Tibial nerve (tissue), 4 donors: ENCODE data around the gene NCAPH2. TPM values are rescaled to one million over a fixed set of nuclear protein-coding genes. Genes with fewer than 3 reads are reported as not detected.

ENCODE experiments used
- DNase-seq, 2 donors: peaks; one replicate each; pipeline ENCODE4 v3.0.0-alpha.2; 2019; ENCODE audit warnings: low spot score in 2 of 2
- H3K27ac ChIP-seq, 4 donors: fragments of 200-600 bp; sonication (generic) in 3 of 4; one replicate each; pipeline ENCODE4 v1.5.1; 2017 to 2019; ENCODE audit warnings: mild to moderate bottlenecking in 1 of 4
- H3K27me3 ChIP-seq, 2 donors: fragments of 200-600 bp; sonication (generic) in 1 of 2; one replicate each; pipeline versions ENCODE4 v1.5.1 to v1.6.0; 2017 to 2019
- H3K36me3 ChIP-seq, 3 donors: fragments of 200-600 bp; sonication (generic); one replicate each; pipeline ENCODE4 v1.5.1; 2018 to 2019
- H3K4me1 ChIP-seq, 4 donors: fragments of 200-600 bp; sonication (generic) in 3 of 4; one replicate each; pipeline ENCODE4 v1.5.1; 2017 to 2019
- H3K4me3 ChIP-seq, 4 donors: fragments of 200-600 bp; sonication (generic) in 3 of 4; one replicate each; pipeline ENCODE4 v1.5.1; 2017 to 2019; ENCODE audit warnings: mild to moderate bottlenecking in 1 of 4, moderate library complexity in 1 of 4
- H3K9me3 ChIP-seq, 4 donors: fragments of 200-600 bp; sonication (generic) in 3 of 4; one replicate each; pipeline ENCODE4 v1.5.1; 2017 to 2019
- EP300 ChIP-seq, 2 donors: sonication (generic); formaldehyde crosslinking; IDR thresholded peaks; one replicate each; pipeline ENCODE4 v1.6.1; 2017; ENCODE audit warnings: antibody characterized with exemption in 2 of 2, mild to moderate bottlenecking in 1 of 2
- POLR2A ChIP-seq, 2 donors: fragments of 450-650 bp; IDR thresholded peaks; one replicate each; pipeline ENCODE4 v1.6.1; 2017; ENCODE audit warnings: antibody characterized with exemption in 2 of 2, mild to moderate bottlenecking in 2 of 2, moderate library complexity in 2 of 2
- WGBS, 2 donors: methylation state at CpG; one replicate each; pipeline ENCODE4 v1.1.5; 2018; 5-methylcytosine and 5-hydroxymethylcytosine counted together
- total RNA-seq, 4 donors: library from RNA; depleted of rRNA; stranded (reverse); fragments of >200 nt; gene quantifications; one replicate each; pipeline ENCODE4 v1.1.0, GENCODE V29; 2016
- TF ChIP-seq, protein P1 (sequence below), 5 experiments: fragments of 200-600 bp in 3 of 5; fragments of 450-650 bp in 2 of 5; sonication (generic) in 3 of 5; IDR thresholded peaks; one replicate each; pipeline ENCODE4 v1.5.1; 2016 to 2019; ENCODE audit warnings: antibody characterized with exemption in 5 of 5, mild to moderate bottlenecking in 3 of 5, moderate library complexity in 2 of 5

The NCAPH2 gene
- total RNA-seq, 4 donors from 2014 or later = 43.9 to 57.3 (median 45.0) TPM

DNA sequence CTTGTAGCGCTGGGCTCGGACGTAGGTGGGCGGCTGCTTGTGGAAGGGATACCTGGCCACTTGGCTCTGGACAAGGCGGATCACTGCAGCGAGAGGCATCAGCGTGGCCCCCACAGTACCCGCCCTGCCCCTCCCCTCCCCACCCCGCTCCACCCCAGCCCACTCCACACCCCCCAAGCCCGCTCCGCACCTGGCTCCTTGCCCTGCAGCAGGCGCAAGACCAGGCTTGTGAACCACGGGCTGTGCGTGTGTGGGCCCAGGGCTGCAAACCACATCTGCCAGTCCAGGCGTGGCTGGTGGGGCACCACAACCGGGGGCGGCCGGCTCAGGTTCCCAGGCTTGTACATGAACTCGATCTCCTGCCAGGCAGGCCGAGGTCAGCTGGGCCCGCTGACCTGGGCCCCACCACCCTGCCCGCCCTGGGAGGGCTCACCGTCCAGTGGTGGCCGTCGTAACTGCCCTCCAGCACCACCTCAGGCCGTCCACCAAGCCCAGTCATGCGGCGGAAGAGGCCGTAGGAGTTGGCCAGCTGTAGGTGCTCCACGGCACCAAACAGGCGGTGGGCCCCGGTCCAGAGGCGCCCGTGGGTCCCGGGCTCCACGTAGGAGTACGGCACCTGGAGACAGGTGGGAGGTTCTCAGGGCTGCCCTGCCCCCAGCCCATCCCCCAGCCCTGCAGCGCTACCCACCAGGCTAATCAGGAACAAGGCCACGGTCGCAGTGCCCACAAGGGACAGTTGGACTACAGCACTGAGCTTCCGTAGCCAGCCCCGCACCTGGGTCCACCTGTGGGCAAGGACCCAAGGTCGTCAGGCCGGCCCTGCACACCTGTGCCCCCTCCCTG, 3.4 kb upstream of the NCAPH2 start:
- Histone ChIP-seq H3K4me3 (no peak overlapping the region), H3K27me3 (no peaks in the 10 kb centered on the region), H3K27ac (no peak overlapping the region), H3K36me3 (peaks cover 3 to 41% (median 21%) of the 10 kb centered on the region in 3 donors), H3K4me1 (peaks cover 0 to 31% (median 16%) of the 10 kb centered on the region in 4 donors), H3K9me3 (no peaks in the 10 kb centered on the region)
- TF ChIP-seq, protein P1, sequence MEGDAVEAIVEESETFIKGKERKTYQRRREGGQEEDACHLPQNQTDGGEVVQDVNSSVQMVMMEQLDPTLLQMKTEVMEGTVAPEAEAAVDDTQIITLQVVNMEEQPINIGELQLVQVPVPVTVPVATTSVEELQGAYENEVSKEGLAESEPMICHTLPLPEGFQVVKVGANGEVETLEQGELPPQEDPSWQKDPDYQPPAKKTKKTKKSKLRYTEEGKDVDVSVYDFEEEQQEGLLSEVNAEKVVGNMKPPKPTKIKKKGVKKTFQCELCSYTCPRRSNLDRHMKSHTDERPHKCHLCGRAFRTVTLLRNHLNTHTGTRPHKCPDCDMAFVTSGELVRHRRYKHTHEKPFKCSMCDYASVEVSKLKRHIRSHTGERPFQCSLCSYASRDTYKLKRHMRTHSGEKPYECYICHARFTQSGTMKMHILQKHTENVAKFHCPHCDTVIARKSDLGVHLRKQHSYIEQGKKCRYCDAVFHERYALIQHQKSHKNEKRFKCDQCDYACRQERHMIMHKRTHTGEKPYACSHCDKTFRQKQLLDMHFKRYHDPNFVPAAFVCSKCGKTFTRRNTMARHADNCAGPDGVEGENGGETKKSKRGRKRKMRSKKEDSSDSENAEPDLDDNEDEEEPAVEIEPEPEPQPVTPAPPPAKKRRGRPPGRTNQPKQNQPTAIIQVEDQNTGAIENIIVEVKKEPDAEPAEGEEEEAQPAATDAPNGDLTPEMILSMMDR (IDR thresholded peaks at IDR 0.05) = no peak
- TF ChIP-seq POLR2A (IDR thresholded peaks at IDR 0.05) = no peak
- TF ChIP-seq EP300 (IDR thresholded peaks at IDR 0.05) = no peak
- WGBS, 2 donors = 92 to 95% methylated on average over 12 to 29 of the region's 44 CpGs
- no peak for DNase-seq

DNA sequence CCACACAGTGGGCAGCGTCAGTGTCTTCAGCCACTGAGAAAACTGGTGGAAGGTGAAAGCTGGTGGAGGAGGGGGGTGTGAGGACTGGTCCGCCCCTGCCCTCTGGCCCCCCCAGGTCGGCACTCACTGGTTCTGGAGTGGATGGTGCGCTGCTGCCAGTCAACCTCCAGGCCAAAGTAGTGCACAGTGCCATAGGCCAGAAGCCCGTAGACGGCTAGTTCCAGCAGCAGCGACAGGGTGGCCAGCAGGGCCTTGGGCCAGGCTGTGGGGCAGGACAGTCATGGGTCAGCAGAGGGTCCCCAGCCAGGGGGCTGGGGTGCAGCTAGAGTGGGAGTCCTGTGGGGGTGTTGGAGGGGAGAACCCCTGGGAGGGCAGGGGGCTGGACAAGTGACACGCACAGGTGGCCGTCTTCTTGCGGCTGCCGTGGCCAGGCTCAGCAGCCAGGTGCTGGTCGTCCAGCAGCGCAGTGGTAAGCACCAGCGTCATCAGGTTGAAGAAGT, 2.7 kb upstream of the NCAPH2 start:
- Histone ChIP-seq H3K27ac (no peak overlapping the region), H3K36me3 (peaks cover 3 to 41% (median 21%) of the 10 kb centered on the region in 3 donors), H3K27me3 (no peaks in the 10 kb centered on the region), H3K4me1 (peaks cover 0 to 35% (median 16%) of the 10 kb centered on the region in 4 donors), H3K4me3 (no peak overlapping the region), H3K9me3 (no peaks in the 10 kb centered on the region)
- DNase-seq = no peak
- no peak for TF ChIP-seq EP300 (IDR thresholded peaks at IDR 0.05)
- TF ChIP-seq, protein P1 (IDR thresholded peaks at IDR 0.05) = no peak
- no peak for TF ChIP-seq POLR2A (IDR thresholded peaks at IDR 0.05)
- 85 to 86% methylated on average over 7 to 13 of the region's 14 CpGs for WGBS, 2 donors

DNA sequence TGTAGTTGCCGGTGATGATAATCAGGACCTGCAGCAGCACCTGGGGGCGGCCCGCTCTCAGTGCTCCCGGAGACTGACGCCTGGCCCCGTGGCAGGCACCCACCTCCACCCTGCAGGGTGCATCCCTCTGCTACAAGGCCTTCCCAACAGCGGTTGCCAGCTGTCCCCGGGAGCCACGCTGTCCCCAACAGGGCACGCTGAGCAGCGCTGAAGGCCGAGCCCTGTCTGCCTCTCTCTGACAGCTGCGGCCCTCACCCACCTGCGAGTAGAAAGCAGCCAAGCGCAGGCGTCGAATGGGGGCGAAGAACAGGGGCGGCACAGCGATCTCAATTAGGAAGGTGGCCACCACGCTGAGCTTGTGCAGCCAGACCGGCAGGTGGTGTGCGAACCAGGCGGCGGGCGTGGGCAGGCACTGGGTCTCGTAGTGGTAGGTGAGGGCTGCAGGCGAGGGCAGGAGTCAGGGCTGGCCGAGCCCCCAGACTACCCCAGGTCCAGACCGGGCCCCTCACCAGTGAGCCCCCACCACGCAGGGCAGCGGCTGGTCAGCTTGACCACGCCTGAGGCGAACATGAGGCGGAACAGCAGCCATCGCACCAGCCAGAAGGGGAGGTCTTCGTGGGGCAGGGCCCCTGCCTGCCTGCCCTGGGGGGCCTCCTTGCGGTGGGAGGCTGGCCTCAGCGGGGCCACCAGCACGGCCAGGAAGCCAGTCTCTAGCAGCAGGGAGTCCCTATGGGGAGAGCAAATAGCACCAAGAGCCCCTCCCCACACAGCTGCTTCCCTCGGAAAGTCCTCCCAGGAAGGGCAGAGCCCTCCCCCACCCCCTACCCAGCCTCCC, 2.0 kb upstream of the NCAPH2 start:
- Histone ChIP-seq H3K4me3 (peak overlapping the region in 3 of 4 donors; percentile 90 to 100 (median 96)), H3K4me1 (peaks cover 0 to 35% (median 16%) of the 10 kb centered on the region in 4 donors), H3K36me3 (peaks cover 3 to 41% (median 21%) of the 10 kb centered on the region in 3 donors), H3K27ac (peak overlapping the region in 1 of 4 donors; percentile 91), H3K27me3 (no peaks in the 10 kb centered on the region), H3K9me3 (no peaks in the 10 kb centered on the region)
- 85 to 86% methylated on average over 30 to 34 of the region's 41 CpGs for WGBS, 2 donors
- TF ChIP-seq, protein P1 (IDR thresholded peaks at IDR 0.05) = no peak
- TF ChIP-seq POLR2A (IDR thresholded peaks at IDR 0.05) (no peak), EP300 (IDR thresholded peaks at IDR 0.05) (no peak)
- no peak for DNase-seq

DNA sequence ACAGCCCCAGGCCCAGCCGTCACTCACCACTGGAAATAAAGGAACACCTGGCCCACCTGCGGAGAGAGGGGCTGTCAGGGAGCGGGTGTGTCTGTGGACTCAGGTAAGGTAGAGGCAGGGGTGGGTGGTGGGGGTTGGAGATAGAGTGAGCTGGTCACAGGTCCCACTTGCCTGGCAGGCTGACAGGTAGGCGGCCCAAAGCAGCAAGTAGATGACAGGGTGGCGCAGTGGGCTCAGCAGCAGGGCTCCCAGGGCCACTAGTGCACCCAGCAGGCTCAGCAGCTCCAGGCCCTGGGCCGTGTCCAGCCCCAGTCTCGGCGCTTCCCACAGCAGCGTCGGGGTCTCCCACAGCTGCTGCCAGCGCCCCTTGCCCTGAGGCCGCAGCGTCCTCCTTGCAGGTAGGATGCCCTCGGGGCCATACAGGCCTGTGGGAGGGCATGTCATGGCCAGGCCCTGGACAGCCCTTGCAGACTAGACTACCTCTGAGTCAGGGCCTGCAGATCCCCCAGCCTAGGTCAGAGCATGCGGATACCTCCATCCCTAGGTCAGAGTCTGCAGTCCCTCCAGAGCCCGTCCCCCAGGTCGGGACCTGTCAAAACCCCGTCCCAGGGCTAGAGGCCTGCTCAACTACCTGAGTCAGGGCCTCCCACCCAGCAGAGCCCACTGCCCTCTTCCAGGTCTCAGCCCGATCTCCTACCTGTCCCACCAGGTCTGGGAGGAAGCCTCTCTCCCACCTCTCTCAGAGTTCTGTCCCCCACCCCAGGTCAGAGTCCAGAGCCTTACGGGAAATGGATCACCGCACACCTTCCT, 1.2 kb upstream of the NCAPH2 start:
- Histone ChIP-seq H3K27me3 (no peaks in the 10 kb centered on the region), H3K4me3 (peak overlapping the region; percentile 90 to 100 (median 96)), H3K36me3 (peaks cover 3 to 41% (median 21%) of the 10 kb centered on the region in 3 donors), H3K4me1 (peaks cover 0 to 35% (median 16%) of the 10 kb centered on the region in 4 donors), H3K9me3 (no peaks in the 10 kb centered on the region), H3K27ac (peak overlapping the region; percentile 83 to 93 (median 91))
- DNase-seq = no peak
- TF ChIP-seq EP300 (IDR thresholded peaks at IDR 0.05) (no peak), POLR2A (IDR thresholded peaks at IDR 0.05) (no peak)
- TF ChIP-seq, protein P1 (IDR thresholded peaks at IDR 0.05) = no peak
- 22 to 28% methylated on average over 10 to 12 of the region's 21 CpGs for WGBS, 2 donors
